ENCODE results near the gene SFXN2.

The SFXN2 gene

DNA sequence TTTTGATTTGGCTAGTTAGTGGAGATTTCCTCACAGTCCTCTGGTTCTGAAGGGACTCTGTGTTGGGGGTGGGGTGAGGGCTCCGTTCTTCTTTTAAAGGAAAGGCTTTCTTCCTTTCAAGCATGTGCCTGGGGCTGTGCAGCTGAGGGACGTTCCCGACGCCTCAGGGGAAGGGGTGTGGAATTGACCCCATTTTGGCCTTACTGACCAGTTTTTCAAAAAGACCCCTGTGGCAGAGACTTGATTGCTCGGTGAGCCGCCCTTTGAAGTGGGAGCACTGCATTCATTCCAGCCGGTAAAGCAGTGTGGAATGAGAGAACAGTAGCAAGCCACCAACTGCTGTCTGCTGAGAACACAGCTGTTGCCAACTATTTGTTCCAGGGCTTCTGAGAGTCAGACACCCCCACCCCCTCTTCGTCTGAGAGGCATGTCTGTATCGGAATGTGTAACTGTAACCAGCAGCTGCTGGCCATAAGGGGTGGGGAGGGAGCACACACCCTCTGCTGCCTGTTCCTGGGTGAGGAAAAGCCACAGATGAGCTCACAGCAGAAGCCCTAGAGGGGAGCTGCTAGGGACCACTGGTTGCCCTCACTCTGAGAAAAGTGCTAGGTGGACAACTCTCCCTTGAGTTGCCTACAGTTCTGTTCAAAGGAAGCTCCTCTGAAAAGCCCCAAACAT is 62.5 kb downstream of the SFXN2 start:
- DNase-seq (ENCODE audit: low read depth in 3 of 3): no peak

DNA sequence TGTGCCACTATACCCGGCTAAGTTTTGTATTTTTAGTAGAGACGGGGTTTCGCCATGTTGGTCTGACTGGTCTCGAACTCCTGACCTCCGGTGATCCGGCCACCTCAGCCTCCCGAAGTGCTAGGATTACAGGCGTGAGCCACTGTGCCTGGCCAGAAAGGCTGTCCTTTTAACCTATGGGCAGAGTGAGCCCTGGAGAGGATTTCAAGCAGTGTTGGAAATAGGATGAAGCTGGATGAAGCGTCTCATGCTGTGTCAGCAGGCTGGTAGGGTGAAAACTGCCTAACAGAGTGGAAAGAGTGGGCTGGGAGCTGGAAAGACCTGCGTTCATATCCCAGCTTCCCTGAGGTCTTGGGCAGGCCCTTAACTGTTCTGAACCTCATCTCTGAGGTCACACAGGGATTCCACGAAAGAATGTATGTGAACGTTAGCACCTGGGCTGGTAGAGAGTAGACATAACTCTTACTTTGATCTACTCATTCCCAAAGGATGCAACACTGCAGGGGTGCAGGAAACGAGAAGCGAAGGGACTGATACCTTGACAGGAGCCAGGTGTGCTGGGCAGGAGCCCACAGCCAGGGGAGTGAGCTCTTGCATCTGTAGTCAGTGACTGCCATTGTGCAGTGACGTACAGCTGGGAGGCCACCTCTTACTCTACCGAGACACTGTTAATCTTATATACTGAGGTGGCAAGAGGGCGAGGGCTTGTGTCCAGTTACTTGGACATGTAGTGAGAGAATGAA is 63.4 kb downstream of the SFXN2 start:
- DNase-seq (ENCODE audit: low read depth in 3 of 3): no peak

DNA sequence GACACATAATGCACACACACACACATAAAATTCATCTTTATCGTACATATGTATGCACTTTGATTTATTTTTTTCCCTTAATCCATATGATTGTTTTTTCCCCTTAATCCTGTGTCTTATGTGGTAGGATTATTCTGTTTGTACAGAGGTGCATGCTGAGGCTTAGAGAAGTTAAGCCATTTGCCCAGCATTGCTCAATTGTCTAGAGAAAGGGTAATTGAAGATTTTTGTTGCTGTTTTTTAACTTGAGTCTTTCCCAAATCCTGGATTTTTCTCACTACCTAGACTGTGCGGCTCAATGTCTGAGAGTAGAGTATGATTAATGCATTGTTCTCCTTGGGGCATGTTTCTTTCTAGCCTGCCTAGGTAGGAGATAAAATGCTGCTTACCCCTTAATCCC is 64.3 kb downstream of the SFXN2 start:
- no peak for DNase-seq (ENCODE audit: low read depth in 3 of 3)

DNA sequence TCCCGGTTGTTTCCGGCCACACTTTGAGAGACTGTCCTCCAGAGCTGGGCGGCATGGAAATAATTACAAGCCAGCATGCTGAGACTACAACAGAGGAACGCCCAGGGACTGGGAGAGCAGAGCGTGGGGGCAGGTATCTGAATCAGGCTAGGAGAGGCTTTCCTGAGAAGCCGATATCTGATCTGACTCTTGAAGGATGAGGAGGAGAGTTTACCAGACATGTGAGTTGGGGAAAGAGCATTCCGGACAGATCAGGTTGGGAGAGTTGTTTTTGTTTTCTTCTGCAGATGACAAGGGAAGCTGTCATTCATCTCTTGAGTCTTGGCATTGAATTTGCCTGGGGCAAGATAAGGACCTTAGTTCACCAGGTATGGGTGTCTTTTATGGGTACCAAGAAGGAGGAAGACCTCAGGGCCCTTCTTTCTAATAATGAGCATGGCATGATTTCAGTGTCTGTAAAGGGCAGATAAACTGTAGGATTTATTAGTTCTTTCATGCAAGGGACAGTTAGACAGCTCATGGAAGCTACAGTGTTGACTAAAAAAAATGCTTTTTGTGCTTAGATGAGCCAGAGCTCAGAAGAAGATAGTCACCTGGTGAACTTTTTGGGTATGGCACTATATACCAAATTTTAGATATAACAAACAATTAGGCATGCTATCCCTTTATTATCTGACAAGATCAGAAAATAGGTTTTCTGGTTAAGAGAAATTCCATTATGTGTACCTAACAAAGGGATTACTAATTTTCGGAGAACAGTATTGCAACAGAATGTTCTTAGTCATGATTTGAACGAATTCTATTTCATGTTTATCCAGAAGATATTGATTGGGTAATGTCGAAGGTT is 65.5 kb downstream of the SFXN2 start:
- no peak for DNase-seq (ENCODE audit: low read depth in 3 of 3)

DNA sequence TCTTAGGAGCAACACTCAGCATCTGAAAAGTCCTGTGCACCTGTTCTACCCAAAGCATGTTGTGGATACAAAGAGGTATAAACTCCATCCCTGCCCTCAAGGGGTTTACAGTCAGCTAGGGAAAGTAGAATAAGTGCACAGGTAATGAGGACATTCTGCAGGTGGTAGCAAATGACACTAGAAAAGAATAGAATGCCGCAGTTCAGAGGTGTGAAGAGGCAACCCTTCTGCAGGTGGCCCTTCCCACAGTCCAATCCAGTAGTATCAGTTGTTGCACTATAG is 66.0 kb downstream of the SFXN2 start:
- no peak for DNase-seq (ENCODE audit: low read depth in 3 of 3)

DNA sequence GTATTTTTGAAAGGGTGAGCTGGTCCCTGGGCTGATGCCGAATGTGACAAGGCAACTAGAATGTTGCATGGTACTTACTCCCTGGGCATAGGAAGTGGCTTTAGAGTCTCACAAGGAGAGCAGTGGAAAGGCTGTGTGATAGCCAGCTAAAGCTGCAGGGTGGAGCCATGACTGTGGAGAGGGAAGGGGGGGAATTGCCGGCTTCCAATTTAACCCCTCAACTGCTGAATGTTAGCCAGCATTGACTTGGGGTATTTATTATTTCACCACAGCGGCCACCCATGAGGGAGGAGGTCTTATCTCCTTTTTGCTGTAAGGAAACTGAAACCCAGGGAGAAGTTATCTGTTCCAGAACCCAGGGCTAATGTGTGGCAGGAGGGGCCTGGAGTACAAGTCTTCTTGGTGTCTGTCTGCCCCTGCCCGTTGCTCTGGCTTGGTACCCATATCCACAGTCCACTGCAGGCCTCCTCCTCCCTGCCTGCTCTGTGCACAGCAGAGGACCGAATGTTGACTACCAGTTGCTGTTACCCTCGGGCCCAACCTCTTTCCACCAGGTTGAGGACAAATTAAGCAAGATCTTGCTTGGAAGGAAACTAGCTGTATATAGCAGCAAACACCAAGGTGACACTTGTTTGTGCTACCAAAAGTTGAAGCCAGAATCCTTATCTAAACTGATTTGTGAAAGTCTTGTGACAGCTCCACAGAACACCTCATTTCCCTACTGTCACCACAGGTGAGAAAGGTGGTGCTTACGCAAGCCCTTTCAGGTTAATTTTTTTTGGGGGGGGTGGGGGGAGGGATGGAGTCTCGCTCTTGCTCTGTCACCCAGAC is 66.9 kb downstream of the SFXN2 start:
- no peak for DNase-seq (ENCODE audit: low read depth in 3 of 3)

DNA sequence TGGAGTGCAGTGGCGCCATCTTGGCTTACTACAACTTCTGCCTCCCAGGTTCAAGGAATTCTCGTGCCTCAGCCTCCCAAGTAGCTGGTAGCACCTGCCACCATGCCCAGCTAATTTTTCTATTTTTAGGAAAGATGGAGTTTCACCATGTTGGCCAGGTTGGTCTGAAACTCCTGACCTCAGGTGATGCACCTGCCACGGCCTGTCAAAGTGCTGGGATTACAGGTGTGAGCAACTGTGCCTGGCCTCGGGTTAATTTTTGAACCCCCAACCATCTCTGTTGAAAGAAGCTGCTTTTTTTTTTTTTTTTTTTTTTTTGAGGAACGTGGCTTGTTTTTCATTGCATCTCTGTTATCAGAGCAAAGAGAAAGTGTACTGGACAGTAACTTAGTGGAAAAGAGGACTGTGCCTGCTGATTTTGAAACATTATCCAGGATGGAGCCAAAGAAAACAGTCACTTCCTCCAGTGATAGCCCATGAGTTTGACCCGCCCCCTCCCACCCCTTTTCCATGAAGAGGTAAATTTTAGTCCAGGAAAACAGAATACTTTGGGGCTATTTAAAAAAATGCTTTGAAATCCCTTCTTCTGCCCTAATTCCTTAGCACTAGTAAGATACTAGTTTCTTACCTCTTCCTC is 67.6 kb downstream of the SFXN2 start:
- no peak for DNase-seq (ENCODE audit: low read depth in 3 of 3)

DNA sequence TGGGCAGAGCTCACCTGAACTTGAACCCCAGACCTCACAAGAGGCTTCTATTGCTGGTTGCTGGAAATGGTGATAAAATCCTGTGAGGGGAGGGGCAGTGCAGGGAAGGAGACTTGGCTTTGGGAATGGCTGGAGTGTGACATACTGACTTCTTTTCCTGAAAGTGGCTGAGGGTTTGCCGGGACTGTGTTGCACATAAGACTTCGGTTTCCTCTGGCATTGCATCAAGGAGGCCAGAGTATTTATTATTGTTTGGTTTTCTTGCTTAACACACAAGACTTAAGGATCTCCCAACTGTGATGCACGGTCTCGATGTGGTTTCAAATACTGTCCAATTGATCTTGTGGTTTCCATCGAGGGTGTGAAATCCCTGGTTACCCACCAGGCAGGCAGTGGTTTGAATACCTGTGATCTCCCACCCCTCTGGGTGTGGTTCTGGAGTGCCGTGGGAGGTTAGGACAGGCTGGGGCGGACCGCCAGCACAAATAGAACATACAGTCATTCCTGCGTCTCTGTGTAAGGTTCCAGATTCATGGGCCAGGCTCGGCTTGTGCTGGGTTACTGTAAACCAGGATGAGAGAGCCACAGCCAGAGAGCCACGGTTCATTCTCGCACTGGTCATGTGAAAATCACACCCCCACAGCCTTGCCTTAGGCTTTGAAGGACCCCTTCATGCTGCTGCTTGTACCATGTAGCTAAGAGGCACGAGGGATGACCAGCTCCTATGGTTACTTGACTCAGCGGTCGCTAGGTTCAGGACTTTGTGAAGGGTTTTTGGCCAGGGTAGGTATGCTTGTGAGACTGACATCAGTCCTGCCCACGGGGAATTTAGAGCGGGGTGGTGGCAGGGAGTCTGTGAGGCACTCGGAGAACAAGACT is 68.5 kb downstream of the SFXN2 start:
- DNase-seq (ENCODE audit: low read depth in 3 of 3): no peak

DNA sequence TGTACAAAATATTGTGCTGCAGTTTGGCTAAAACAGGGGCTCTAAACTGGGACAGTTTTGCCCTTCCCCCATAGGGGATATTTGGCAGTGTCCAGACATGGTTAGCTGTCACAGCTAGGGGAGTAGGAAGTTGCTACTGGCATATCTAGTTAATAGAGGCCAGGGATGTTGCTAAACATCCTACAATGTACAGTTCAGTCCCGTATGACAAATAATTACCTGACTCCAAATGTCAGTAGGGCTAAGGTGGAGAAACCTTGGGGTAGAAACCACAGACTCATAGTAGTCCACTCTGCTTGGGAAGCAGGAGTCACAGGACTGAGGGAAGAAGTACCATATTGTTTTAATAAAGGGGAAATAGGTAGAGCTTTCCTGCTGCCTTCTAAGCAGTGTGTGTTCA is 69.1 kb downstream of the SFXN2 start:
- no peak for DNase-seq (ENCODE audit: low read depth in 3 of 3)

DNA sequence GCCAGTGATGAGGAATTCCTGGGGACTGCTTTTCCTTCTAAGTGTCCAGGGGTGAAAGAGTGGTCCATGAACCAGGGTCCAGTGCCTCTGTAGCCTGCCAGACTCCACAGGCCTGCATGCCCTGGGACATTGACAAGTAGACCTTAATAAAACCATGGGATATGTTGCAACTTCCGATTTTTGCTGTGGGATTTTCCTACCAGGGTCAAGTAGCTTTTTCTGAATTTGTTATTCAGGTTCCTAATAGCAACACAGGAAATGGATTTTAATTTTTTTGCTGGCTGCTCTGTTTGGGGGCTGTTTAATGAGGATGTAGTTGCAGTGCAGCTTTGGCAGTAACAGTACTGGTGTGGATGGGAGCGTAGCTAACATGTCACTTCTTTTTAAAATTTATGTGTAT is 71.4 kb downstream of the SFXN2 start:
- no peak for DNase-seq (ENCODE audit: low read depth in 3 of 3)

DNA sequence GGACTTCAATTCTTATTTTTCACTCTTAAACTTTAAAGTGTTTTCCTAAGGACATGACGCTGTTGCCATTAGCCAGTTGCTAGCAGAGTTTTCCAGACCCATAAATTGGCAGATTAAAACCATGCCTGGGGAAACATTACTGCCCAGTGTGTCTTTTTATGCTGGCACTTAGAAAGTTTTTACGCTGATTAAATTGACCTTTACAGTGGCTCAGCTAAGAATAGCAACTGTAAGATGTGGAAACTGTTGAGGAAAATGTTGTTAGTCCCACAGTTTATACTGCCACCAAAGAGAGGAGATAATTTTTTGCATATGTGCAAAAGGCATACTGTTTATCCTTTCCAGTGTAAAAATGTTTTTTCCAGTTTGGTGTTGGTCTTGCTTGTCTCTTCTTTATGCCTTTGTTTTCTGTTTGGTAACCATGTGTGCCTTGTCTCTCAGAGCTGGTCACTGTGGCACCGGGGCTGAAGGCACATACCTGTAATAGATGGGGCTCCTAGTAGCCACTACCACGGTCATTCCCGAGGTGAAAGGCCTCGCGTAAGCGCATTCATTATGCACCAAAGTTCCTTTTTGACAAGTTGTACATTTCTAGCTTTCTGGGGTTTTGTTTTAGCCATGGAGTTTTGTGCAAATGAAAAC is 77.4 kb downstream of the SFXN2 start:
- DNase-seq (ENCODE audit: low read depth in 3 of 3): no peak

All from stimulated activated CD4-positive, alpha-beta T cell treated with anti-CD3 and anti-CD28 coated beads, TNF-alpha, amount 100 ng/mL, for 48 hours (primary cell).